BE2C (cell line): ENCODE results near the gene SLC4A1AP.

Source experiments
- DNase-seq: peaks from one replicate; pipeline ENCODE4 v3.0.0-alpha.2; 2020
- H3K27me3 ChIP-seq: fragments of 250-450 bp; sonication (Bioruptor Pico); 2 replicates; pipeline ENCODE4 v1.5.1; 2020; ENCODE audit warnings: mild to moderate bottlenecking
- H3K36me3 ChIP-seq: fragments of 250-450 bp; sonication (Bioruptor Pico); 2 replicates; pipeline ENCODE4 v1.5.1; 2020; ENCODE audit warnings: mild to moderate bottlenecking
- H3K4me1 ChIP-seq: fragments of 250-450 bp; sonication (Bioruptor Pico); 2 replicates; pipeline ENCODE4 v1.5.1; 2020
- H3K4me3 ChIP-seq: 2 replicates; pipeline ENCODE4 v1.5.1; 2011; ENCODE audit warnings: low read depth, low read length
- H3K9me3 ChIP-seq: fragments of 250-450 bp; sonication (Bioruptor Pico); 2 replicates; pipeline ENCODE4 v1.5.1; 2020
- TF ChIP-seq, protein P1 (sequence below): IDR thresholded peaks from 2 replicates; pipeline ENCODE4 v1.5.1; 2012; ENCODE audit warnings: mild to moderate bottlenecking, low read depth, low read length

Gene SLC4A1AP

DNA sequence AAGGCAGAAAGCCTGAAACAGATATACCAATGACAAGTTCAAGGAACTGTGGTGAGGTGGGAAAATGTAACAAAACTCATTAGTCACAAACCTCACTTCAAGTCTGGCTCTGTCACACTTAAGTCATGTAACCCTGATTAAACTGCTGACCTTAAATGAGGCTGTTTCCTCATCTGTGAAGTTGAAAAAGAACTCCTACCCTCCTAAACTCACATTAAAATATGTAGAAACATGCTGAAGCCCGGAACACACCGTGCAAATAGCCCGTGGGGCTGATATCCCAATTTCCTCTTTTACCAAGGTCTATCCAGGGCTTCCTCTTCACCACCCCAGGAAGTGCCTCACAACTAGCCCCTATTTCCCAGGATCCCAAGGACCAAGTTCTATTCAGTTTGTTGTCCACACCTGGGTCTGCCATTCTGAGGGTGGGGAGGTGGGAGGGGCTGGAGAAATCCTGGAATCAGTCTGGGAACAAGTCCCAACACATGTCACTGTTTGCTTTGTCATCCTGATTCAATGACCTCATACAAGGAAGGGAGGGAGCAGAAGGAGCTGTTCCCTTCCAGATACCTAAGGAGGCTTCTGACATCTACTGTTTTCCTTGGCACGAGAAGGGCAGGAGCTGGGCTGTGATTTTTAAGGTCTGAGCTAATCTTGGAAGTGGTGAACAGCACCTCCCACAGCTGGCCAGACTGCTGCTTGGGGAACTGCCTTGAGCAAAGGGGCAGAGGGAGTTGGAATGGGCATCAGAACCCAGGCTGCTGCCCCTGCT is 42.3 kb downstream of the SLC4A1AP start:
- no peak for DNase-seq
- H3K4me3 ChIP-seq, result no peak overlapping the region
- H3K9me3 ChIP-seq, result no peaks in the 10 kb centered on the region
- peaks cover 12% of the 10 kb centered on the region for H3K4me1 ChIP-seq
- TF ChIP-seq, protein P1, sequence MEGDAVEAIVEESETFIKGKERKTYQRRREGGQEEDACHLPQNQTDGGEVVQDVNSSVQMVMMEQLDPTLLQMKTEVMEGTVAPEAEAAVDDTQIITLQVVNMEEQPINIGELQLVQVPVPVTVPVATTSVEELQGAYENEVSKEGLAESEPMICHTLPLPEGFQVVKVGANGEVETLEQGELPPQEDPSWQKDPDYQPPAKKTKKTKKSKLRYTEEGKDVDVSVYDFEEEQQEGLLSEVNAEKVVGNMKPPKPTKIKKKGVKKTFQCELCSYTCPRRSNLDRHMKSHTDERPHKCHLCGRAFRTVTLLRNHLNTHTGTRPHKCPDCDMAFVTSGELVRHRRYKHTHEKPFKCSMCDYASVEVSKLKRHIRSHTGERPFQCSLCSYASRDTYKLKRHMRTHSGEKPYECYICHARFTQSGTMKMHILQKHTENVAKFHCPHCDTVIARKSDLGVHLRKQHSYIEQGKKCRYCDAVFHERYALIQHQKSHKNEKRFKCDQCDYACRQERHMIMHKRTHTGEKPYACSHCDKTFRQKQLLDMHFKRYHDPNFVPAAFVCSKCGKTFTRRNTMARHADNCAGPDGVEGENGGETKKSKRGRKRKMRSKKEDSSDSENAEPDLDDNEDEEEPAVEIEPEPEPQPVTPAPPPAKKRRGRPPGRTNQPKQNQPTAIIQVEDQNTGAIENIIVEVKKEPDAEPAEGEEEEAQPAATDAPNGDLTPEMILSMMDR, result no peak
- H3K27me3 ChIP-seq, result no peaks in the 10 kb centered on the region
- no peaks in the 10 kb centered on the region for H3K36me3 ChIP-seq

DNA sequence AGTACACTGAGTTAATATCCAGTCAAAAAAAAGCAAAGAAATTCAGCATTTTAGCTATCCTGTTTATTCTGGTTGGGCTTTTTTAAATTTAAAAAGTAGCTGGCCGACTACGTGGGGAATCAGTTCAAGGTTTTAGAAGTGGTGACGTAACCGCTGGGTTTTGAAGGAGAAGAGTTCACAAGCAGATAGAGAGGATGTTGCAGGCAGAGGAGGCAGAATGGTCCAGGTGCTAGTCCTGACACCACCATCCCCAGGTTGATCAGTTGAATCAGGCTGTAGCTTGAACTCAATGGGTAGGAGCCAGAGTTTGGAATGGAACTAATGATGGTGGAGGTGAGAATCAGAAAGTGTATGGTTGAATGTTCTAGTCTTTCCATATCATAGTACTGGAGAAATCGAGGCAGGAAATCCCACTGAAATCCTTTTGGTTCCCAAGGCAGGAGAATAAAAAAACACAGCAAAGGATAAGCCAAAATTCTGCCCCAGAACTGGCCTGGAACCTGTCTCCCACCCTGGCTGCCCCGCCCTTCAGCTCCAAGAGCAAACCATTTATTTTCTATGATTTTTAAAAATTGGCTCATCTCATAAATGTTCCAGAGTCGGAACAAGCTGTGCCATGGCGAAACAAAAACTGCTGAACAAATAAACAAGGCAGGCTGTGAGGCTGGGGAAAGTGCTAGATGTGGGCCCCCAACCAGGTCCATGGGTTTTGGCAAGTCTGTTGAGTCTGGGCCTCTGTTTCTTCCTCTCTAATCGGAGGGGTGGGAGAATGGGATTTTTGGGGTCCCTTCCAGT is 44.0 kb downstream of the SLC4A1AP start:
- Histone ChIP-seq H3K36me3 (no peaks in the 10 kb centered on the region), H3K9me3 (no peaks in the 10 kb centered on the region), H3K4me3 (no peak overlapping the region), H3K27me3 (no peaks in the 10 kb centered on the region), H3K4me1 (peaks cover 12% of the 10 kb centered on the region)
- no peak for DNase-seq
- TF ChIP-seq, protein P1, result no peak

DNA sequence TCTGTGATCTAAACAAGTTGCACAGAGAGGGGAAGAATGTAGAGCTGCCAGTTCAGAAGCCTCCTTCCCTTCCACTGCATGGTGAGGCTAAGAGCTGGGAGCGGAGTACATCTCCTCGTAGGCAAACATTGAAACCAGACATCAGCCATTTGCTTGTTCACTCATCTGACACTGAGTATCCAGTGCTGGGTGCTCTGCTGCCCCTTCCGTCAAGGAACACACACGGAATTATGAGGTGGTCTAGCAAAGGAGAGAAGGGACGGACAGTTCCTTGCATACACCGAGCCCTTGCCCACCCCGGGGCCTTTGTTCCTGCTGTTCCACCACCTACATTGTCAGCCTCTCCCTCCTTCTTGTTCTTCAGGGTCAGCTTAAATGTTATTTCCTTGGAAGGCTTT is 44.6 kb downstream of the SLC4A1AP start:
- TF ChIP-seq, protein P1, result no peak
- no peak for DNase-seq
- Histone ChIP-seq H3K9me3 (no peaks in the 10 kb centered on the region), H3K36me3 (no peaks in the 10 kb centered on the region), H3K4me1 (peaks cover 12% of the 10 kb centered on the region), H3K4me3 (no peak overlapping the region), H3K27me3 (no peaks in the 10 kb centered on the region)

DNA sequence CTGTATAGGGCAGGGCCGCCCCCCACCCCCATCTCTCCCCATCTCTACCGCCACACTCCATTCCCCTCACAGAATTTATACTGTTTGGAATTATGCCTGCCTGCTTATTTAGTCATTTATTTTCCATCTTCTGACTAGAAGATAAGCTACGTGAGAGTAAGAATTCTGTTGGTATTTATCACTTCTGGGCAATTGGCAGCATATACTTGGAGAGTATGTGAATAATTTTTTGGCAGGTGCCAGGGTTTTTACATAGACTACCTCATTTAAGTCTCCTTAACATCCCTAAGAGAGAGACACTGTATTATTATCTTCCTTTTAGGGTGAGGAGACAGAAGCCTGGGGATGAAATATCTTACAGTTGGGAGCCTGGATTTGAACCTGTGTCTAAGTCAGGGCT is 45.0 kb downstream of the SLC4A1AP start:
- no peak for DNase-seq
- TF ChIP-seq, protein P1, result no peak
- H3K9me3 ChIP-seq, result no peaks in the 10 kb centered on the region
- H3K36me3 ChIP-seq, result no peaks in the 10 kb centered on the region
- peaks cover 12% of the 10 kb centered on the region for H3K4me1 ChIP-seq
- no peak overlapping the region for H3K4me3 ChIP-seq
- H3K27me3 ChIP-seq, result no peaks in the 10 kb centered on the region

DNA sequence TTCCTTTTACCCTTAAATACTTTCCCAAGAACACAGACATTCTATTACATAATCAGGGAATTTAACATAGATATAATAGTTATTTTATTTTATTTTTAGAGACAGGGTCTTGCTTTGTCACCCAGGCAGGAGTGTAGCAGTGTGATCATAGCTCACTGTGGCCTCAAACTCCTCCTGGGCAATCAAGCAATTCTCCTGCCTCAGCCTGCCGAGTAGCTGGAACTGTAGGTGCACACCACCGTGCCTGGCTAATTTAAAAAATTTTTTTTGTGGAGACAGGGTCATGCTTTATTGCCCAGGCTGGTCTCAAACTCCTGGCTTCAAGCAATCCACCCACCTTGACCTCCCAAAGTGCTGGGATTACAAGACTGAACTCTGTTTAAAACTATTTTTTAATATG is 45.6 kb downstream of the SLC4A1AP start:
- H3K9me3 ChIP-seq, result no peaks in the 10 kb centered on the region
- peaks cover 12% of the 10 kb centered on the region for H3K4me1 ChIP-seq
- TF ChIP-seq, protein P1, result no peak
- H3K4me3 ChIP-seq, result no peak overlapping the region
- no peak for DNase-seq
- H3K27me3 ChIP-seq, result no peaks in the 10 kb centered on the region
- no peaks in the 10 kb centered on the region for H3K36me3 ChIP-seq
